Daoy (cell line): ENCODE results near the gene TRAF2. TPM values are rescaled to one million over a fixed set of nuclear protein-coding genes. Genes with fewer than 3 reads are reported as not detected.

Experiments
- DNase-seq: peaks from one replicate; pipeline ENCODE4 v3.0.0-alpha.2; 2015; ENCODE audit warnings: low read depth
- total RNA-seq: library from RNA; depleted of rRNA; stranded (reverse); fragments of >200 nt; shearing (Covaris generic); gene quantifications from 2 replicates; pipeline ENCODE4 v1.2.3, GENCODE V29; 2014

Gene TRAF2
- total RNA-seq, 1 experiment from 2014 or later, result 25.4 TPM

- DNase-seq, result no peak
Measured at GRCh38 chr9:136937186-136938001, 51.1 kb downstream of the TRAF2 start.

GRCh38 chr9:136939431-136939995, 53.2 kb downstream of the TRAF2 start:
- DNase-seq, result no peak

DNA sequence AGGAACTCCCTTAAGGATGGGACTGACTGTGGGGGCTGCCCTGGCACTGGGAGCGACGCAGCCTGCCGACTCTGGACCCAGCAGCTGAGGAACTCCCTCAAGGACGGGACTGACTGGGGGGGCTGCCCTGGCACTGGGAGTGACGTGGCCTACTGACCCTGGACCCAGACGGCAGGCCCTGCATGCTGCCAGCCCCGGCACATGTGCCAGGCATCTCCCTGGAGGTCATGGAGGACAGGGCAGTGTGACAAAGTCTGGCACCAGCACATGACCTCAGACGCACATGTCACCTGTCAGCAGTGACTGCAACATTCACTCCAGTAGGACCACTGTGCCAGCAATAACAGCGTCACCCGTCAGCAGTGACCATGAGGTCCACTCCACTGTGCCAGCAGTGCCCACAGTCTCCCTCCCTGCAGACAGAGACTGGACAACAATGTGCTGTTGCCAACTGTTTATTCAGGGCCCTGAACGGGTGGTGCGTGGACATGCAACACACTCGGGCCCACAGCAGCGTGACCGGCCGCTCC, 53.7 kb downstream of the TRAF2 start:
- no peak for DNase-seq

DNA sequence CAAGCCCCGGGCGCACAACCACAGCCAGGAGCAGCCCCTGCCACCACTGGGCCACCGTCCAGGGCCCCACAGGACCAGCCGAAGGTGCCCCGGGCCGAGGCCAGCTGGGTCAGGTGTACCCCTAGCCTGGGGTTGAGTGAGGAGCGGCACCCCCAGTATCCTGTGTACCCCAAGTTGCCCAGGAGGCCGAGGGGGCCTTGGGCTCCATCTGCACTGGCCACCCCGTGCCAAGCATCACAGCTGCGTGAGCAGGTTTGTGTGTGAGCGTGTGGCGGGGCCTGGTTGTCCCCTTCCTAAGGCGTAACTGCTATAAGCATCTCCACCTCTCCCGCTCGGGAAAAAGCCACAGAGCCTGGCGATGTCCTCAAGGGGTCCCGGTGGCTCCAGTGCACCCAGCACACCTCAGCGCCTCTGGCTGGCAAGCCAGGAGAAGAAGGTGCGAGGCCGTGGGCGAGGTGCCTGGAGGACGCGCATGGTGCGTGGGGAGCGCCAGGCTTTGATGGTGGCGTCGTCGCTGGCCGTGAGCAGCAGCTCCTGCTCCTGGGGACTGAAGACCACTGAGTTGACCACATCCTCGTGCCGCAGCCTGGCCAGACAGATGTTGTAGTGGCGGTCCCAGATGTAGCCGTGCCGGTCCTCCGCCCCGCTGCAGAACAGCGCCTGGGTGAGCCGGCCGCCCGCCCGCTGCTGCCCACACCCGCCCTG, 54.4 kb downstream of the TRAF2 start:
- DNase-seq, result no peak

GRCh38 chr9:136941231-136942111, 55.2 kb downstream of the TRAF2 start:
- no peak for DNase-seq

DNA sequence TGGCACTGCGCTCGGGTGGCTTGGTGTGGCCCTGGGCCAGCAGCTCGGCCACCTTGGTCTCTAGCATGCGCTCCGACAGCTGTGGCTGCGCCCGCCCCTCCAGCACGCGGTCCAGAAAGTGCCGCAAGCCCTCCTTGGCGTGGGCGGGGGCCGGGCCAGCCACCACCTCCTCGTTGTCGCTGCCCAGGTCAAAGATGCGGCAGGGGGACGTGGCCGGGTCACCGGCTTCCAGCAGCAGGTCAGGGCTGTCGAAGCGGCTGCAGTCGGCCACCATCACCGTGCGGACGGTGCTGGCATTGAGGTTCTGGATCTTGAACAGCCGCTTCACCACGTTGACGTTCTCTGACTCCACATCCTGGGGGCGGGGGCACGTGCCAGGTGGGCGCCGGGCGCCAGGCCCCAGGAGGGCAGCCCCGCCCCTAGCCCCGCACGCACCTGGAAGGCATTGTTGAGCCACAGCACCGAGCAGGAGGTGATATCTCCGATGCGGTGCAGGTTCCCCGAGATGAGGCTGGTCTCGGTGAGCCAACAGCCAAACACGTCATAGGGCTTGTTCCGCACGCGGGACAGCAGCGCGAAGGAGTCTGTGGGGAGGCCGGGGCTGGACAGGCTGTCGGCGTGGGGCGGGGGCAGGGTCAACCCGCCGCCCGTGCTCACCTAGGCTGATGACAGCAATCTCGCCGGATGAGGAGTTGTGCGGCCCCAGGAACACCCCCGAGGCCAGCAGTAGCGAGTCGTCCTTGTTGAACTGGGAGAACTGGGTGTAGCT, 56.0 kb downstream of the TRAF2 start:
- DNase-seq, result no peak

- no peak for DNase-seq
Measured at GRCh38 chr9:136942881-136943230, 56.5 kb downstream of the TRAF2 start.

DNA sequence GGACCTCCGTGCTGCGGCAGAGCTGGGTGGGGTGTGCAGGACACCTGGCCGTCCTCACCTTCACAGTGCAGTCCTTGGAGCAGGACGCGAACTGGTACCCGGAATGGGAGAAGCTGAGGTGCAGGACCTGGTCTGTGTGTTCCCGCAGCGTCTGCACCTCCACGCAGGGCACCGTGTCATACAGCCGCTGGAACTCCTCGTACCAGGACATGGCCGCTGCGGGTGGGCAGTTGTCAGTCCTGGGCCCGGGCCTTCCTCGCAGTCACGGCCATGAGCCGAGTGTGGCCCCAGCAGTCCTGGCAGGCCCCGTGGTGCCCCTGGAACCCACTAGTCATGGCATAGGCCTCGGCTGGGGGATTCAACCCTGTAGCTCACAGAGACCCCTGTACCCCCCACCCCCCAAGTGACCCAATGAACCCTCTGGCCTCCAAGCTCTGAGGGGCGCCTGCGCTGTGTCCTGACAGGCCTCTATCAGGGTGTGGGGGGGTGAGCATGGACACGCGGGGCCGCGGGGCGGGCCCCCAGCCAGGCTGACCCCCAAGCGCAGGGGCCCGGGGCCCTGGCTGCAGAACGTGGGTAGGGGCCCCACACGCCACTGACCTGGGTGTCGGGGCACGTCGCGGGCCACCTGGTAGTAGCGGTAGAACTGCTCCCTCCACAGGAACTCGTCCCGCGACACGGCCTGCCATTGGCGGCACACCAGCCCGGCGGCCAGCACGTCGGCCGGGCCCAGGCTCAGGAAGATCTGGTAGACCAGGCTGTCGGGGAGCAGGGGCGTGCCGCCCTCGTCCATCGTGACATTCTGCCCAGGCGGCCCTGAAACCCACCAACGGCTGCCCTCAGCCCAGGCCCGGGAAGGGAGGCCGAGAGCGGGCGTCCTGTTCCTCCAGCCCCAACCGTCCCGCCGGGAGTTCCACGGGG, 57.2 kb downstream of the TRAF2 start:
- peak; percentile 69 for DNase-seq

- no peak for DNase-seq
Measured at GRCh38 chr9:136944212-136944518, 57.8 kb downstream of the TRAF2 start.

DNA sequence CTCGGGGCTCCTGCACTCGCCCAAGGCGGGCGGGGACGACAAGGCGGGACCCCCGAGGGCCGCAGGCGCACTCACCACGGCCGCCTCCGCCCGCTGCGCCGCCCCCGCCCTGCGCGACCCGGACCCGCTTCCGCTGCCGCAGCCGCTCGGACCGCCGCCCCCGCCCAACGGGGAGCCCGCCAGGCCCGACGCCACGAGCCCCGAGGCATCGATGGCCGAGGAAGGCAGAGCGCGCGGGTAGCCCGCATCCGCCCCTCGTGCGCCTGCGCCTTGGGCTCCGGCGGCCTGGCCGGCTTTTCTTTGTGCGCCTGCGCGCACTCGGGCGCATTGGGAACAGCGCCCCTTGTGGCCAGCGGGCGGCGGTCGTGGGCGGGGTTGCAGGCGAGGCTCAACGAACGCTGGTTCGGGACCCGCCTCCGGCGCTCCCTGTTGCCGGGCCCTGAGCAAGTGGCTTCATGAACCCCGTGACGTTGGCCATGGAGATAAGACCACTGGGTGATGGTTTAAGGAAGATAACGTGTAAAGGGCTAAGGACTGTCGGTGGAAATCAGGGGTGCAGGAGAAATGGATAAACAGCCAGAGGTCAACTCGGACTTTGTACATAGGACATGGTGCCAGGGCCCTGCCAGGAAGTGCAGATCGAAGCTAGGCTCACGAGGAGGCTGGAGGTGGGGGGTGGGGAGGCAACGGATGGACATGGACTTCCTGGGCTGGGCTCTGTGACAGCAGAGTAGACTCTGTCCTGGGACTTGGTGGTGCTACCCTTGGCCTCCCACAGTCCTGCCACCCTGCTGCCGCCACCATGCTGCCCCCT, 58.4 kb downstream of the TRAF2 start, which contains the start of the genes C8G and FBXW5:
Gene C8G (plus strand): TSS at position 725 of the 814 bp plus-strand sequence. CDS start 78 bp downstream, at position 803.
Gene FBXW5 (minus strand): TSS at position 220 of the 814 bp plus-strand sequence. CDS start 655 bp downstream, outside the sequence.
- DNase-seq, result peak; percentile 99

DNA sequence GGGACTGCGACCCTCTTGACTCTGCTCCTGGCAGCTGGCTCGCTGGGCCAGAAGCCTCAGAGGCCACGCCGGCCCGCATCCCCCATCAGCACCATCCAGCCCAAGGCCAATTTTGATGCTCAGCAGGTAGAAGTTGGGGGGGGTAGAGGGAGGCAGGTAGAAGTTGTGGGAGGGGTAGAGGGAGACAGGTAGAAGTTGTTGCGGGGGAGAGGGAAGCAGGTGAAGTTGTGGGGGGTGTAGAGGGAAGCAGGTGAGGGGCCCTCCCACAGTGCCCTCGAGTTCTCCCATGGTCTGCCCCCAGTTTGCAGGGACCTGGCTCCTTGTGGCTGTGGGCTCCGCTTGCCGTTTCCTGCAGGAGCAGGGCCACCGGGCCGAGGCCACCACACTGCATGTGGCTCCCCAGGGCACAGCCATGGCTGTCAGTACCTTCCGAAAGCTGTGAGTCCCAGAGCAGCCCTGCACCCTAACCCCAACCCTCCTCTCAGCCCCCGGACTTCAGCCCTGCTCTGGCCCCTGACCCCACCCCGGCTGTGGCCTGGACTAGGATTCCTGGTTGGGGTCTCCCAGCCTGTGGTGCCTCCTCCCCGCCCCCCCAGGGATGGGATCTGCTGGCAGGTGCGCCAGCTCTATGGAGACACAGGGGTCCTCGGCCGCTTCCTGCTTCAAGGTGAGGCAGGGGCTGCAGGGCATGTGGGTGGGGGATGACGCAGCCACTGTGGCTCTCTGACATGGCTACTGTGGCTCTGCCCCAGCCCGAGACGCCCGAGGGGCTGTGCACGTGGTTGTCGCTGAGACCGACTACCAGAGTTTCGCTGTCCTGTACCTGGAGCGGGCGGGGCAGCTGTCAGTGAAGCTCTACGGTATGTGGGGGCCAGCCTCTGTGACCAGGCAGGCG, 59.3 kb downstream of the TRAF2 start:
- DNase-seq, result no peak

DNA sequence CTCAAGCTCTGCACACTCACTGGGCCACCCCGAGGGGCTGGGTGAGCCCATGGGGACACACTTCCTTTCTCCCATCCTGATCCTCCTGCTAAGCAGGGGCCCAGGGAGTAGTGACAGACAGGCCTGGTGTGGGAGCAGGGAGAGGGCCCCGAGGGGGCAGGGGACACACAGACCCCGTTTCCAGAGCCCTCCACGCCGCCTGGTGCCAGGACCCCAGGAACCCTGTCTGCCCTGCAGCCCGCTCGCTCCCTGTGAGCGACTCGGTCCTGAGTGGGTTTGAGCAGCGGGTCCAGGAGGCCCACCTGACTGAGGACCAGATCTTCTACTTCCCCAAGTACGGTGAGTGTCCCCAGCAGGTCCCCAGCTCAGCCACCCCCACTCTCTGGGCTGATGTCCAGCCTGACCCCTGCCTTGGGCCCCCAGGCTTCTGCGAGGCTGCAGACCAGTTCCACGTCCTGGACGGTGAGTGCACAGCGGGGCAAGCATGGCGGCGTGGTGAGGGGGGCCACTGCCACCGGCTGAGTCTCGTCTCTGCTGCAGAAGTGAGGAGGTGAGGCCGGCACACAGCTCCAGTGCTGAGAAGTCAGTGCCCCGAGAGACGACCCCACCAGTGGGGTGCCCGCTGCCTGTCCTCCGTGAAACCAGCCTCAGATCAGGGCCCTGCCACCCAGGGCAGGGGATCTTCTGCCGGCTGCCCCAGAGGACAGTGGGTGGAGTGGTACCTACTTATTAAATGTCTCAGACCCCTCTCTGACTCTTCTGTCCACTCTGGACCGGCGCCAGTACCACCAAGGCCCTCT, 60.1 kb downstream of the TRAF2 start:
- no peak for DNase-seq

GRCh38 chr9:136947028-136947891, 60.9 kb downstream of the TRAF2 start:
- no peak for DNase-seq

GRCh38 chr9:136947955-136948510, 61.7 kb downstream of the TRAF2 start:
- DNase-seq, result peak; percentile 67

DNA sequence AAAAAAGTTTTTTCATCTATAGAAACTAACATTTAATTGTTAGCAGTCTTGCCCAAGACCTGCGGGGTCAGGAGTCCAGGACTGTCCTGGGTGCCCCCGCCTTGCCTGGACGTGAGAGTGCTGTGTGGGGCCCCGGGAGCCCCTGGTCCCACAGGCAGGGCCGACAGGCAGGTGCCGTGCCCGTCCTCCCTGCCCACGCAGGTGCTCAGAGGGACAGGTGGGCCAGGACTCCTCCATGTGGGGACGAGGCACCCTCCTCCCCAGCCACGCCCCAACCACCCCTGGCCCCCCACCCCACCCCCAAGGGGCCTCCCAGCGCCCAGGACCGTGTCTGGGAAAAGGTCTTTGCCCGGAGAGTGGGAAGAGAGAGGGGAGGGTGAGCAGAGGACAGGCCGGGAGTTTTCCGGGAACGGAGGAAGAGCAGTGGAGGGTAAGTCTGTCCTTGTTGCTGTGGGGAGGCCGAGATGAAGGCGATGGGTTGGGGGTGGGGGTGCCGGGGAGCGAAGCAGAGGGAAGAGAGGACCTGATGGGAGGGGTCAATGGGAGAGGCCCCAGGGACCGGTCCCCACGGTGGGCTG, 63.0 kb downstream of the TRAF2 start:
- no peak for DNase-seq
